NCI-H226 (cell line): ENCODE measurements around the gene C12orf57.

Experiments used
- DNase-seq: peaks from one replicate; pipeline ENCODE4 v3.0.0-alpha.2; 2015

The C12orf57 gene

DNA sequence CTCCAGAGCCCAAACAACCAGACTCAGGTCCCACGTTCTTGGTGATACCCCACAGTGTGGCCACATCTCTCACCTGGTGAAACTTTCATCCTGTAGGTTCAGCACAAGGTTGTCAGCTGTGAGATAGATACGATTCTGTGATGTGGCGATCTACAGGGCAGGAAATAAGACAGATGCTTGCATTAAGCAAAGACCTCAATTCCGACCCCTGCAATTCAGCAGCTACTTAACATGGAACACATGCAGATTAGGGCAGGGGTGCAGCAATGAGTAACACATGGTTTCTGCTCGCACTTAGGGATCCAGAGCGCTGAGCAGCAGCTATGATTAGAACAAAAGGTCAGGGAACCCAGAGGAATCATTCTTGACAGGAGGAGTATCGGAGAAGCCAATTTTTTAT is 22.5 kb downstream of the C12orf57 start:
- no peak for DNase-seq

DNA sequence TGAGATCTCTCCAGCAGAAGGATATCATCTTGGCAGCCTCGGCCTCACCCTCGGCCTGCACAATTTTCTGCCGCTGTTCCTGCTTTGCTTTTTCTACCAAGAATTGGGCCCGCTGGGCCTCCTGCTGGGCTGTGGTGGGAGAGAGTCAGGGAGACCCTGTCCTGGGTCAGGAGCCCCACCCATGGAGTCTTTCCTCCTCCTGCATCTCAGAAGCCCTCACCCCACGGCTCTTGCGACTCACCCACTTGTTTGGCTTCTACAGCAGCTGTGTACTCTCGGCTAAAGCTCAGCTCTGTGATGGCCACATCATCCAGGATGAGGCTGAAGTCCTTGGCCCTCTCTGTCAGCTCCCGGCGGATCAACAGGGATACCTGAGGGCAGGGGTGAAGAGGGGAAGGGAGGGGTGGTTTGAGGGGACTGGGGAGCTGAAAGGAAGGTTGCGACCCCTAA is 23.9 kb downstream of the C12orf57 start:
- DNase-seq, result no peak

DNA sequence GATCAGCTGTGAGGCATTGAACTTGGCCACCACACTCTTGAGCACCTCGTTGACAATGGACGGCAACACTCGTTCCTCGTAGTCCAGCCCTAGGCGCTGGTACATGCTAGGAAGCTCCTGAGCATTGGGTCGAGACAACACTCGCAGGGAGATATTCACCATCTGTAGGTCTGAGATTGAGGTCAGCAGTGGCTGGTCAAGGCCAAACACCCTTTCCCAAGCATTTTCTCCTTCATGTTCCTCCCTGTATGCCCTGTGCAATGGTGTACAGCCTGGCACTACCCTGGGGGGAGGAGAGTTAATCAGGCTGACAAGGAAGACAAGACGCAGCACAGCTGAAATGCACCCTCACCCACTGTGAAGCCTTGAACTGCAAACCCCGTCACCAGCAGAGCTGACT is 24.6 kb downstream of the C12orf57 start:
- DNase-seq, result no peak

DNA sequence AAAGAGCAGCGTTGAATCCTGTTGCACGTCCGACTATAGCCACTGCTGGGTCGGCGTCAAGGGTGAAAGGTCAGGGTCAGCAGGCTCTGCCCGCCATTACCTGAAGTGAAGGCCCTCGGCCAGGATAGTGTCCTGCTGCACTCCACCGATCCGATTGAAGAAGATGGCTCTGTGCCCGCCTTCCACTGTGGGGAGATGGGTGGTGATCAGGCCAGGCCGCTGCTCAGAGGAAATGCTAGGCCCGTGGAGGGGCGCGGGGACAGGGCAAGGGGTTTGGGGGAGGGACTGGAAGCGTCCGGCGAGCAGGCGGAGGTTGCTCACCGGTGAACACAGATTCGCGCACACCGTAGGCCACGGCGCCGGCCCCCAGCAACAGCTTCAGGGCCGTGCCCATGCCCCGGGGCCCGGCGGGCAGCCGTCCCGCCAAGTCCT is 26.3 kb downstream of the C12orf57 start:
- no peak for DNase-seq

DNA sequence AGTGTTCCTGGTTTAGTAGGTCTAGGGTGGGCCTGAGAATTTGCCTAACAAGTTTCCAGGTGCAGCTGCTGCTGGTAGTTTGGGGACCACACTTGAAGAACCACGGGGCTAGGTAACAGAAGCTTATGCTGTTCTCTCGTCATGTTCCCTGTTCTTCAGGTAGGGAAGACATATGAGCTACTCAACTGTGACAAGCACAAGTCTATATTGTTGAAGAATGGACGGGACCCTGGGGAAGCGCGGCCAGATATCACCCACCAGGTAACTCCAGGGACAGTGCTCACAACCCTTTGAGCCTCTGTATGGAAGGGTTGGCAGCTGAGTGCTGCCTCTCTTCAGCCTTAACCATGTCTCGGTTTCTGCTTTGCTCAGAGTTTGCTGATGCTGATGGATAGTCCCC is 30.4 kb downstream of the C12orf57 start:
- DNase-seq, result no peak

DNA sequence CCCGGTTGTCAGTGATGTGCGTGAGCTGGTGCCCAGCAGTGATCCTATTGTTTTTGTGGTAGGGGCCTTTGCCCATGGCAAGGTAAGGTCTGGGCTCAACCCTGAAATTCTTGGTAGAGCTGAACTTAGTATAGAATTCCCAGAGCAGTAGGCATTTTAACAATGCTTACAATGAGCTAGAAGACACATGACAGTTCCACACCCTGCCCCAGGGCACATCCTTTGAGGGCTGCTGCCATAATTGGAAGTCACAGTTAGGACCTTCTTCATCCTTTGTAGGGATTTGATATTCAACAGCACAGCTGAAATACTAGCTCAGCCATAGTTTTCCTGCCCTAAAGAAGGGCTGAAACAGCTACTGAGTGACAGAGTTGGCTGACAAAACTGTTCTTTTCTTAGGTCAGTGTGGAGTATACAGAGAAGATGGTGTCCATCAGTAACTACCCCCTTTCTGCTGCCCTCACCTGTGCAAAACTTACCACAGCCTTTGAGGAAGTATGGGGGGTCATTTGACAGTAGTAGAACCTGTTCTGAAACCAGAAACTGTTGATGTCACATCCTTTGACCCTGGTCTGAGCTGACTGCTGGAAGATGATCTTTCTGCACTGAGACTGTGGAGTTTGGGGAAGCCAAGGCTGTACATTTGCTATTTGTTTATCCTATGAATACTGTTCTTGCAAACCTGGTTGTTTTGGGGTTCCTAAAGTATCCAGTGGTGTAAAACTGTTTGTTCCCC is 31.6 kb downstream of the C12orf57 start:
- DNase-seq, result no peak

DNA sequence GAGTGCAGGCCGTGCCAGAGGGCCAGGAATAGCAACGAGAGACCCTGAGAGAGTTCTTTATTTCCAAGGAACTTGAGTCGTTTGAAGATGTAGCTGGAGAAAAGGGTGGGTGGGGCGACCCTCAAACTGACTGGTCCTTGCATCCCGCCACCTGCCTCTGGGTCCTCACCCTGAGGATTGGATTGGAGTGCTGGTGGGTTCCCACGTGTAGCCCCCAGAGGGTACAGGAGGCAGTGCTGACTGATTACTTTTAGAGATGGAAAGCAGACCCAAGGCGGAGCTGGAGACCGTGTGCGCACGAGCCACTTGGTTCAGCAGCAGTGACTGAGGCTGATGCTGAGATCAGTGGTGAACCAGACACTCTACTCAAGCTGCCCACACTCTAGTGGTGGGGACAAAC is 33.8 kb downstream of the C12orf57 start:
- no peak for DNase-seq

DNA sequence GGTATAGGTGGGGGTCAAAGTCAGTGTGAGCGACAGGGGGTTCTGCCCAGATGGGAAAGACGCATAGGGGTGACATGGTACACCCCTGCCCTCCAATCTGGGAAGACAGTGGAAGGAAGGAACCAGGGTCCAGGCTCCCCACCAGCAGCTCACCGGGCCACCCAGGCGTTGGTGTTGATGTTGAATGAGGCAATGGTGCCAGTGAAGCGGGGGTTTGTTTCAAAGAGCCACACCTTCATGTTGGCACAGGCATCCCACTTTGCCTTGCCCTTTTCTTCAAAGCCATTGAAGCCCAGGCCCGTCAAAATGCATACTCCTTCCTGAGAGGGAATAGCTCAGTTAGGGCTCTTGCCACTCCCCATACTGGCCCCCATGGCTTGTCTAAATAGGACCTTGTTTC is 34.4 kb downstream of the C12orf57 start:
- DNase-seq, result no peak

DNA sequence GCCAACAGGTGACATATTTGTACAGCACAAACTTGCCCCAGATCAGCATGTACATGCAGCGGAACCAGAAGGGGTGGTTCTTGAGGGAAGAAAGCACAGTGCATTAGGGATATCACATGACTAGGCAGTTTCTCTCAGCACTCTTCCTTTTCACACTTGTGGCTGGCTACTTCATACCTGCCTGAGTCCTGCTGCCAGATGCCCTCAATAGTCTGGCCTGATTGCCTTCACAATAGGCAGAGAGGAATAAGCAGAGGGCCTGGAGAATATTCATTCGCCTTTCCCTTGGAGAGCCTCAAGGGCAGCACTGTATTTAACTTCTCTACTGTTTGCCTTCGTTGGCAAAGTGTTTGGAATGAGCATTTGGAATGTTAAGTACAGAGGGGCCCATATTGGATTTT is 34.8 kb downstream of the C12orf57 start:
- no peak for DNase-seq

DNA sequence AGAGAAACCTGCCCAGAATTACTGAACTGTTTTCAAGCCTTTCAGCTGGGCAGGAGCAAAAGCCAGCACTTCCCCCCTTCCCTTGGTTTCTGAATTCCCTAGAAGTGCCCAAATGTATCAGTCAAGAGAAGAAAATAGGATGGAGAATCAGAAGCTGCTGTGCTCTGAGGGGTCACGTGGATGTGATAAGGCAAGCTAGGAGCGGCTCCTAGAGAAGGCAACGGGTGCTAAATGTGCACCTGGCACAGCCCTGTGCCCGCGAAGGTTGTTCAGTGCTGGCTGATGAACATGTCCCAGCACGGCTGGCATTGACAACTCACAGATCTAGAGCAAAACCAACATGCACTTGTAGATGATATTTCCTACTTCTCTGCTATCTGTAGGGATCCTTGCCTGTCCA is 35.2 kb downstream of the C12orf57 start:
- no peak for DNase-seq

DNA sequence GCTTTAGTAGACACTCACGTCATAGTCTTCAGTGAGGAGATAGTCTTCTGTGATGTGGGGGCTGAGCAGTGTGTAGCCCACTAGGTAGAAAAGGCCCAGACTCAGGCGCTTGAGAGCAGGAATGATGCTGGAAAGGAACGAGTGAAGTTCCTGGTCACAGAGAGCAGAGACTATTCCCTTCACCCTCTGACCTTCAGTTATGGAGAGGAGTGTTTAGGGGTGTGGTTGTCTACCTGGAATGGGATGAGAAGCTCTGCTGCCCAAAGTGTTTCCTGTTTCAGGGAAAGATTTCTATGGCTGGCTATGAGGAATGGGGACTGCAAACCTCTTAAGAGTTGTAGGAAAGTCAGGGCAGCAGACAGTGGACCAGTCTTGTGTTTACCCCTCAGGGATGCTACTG is 35.6 kb downstream of the C12orf57 start:
- DNase-seq, result no peak

DNA sequence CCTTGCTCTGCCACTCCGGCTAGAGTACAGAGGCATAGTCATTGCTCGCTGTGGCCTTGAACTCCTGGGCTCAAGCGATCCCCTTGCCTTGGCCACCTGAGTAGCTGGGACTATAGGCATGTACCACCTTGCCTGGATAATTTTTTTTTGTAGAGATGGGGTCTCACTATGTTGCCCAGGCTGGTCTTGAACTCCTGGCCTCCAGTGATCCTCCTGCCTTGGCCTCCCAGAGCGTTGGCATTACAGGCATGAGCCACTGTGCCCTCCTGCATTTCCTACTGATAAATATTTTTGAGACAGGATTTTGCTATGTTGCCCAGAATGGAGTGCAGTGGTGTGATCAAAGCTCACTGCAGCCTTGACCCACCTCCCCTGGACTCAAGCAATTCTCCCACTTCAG is 36.3 kb downstream of the C12orf57 start:
- no peak for DNase-seq

DNA sequence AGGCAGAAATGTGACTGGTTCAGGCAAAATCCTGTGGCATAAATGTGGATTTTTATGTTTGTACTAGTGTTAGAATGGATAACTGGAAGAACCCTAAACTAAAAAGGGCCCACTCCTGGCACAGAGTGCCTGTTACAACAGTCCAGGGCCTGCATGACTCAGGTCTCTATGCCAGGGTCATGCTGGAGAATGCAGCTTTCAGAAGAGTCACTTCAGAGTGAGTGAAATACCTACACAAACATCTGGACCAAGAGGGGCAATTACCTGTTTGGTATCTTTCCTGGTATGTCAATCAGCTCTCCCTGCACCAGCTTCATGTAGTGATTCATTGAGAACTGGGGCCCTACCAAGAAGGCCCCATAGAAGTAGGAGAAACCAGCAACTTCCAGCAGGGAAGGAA is 36.9 kb downstream of the C12orf57 start:
- no peak for DNase-seq

DNA sequence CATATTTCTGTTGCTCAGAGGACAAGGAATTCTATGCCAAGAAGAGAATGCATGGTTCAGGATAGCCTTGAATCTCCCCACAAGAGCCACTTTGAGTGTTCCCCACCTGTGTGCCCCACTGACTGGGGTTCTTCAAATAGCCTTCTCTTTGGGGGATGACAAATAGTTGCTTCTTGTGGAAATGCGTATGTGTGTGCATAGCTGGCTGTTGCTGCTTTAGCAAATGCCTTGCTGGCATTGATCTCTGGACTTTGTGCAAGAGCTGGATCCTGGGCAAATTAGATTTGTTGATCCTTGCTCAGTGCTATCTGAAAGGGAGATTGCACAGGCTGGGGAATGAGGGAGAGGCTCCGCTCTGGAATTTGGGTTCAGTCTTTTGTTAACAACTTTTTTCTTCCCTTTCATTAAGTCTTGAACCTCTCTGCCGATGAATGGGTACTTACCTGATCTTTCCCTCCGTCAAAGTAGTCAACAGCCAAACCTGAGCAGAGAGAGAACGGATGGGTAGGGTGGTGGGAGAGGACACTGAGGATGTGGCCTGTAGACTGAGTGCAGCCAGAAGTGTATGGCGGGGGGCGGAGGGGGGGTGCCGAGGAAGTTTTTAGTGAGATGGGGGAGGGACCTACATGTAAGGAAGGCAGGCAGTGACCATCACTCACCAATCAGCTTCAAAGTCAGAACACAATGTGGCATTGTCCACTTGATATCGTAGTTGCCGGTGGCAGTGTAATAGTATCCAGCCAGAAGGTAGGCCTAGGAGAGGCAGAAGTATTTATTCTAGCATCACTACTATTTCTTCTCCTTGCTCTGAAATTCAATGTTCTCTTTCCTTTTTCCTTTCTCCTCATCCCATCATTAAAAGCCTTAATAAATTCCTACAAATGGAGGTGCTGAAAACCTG is 37.6 kb downstream of the C12orf57 start:
- DNase-seq, result no peak

DNA sequence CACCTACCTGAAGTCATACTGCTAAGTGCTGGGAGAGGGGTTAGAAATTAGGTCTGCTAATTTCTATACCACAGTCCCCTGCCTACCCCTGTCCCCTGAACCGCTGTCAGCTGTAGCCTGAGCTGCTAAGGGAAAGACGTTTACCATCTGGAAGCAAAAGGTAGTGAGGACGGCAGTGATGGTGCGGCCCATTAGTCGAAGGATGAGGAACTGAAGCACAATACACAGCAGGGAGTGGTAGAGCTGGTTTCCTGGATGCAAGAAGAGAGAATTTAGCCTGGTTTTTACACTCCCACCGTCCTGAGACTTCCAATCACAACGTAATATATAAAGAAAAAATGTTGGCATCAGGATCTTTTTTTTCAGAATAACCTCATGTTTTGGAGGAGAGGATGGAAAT is 38.7 kb downstream of the C12orf57 start:
- DNase-seq, result no peak

DNA sequence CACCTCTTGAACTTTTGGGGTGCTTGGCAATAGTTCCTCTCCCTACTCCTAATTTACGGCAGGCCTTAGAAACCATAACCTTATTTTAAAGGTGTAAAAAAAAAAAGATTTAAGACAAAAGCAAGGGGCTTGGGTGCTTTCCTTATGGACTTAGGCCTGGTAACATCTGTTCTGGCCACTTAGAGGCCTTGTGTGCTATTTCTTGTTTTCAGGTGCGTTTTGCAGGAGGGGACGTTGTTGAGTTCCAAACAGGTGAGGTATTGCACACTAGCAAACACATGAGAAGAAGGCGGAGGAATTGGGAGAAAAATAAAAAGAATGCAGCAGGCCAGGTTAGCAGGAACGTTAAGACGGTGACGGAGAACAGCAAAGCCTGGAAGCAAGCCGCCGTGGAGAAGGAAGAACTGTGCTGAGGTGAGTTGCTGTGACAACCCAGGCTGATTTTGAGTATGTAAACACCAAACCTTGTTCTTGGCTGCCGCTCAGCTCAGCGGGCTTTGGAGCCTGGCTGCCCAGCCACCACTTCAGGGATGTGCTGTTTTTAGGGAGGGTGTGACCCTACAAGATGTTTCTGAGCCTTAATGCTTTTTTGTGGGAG is 44.2 kb downstream of the C12orf57 start:
- DNase-seq, result no peak
